Measurements from ENCODE around the gene NPIPA5.
"Not testable (repeated sequence)": the region's sequence is repeated elsewhere in the genome, so short reads cannot be mapped to it uniquely, and the experiment has no call there.

NPIPA5 gene

DNA sequence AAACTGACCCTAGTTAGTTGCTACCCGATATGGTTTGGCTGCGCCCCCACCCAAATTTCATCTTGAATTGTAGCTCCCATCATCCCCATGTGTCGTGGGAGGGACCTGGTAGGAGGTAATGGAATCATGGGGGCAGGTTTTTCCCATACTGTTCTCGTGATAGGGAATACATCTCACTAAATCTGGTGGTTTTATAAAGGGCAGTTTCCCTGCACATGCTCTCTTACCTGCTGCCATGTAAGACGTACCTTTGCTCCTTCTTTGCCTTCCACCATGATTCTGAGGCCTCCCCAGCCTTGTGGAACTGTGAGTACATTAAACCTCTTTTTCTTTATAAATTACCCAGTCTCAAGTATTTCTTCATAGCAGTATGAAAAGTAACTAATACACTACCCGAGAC is 10.0 kb upstream of the NPIPA5 start:
- not testable (repeated sequence) for DNase-seq

DNA sequence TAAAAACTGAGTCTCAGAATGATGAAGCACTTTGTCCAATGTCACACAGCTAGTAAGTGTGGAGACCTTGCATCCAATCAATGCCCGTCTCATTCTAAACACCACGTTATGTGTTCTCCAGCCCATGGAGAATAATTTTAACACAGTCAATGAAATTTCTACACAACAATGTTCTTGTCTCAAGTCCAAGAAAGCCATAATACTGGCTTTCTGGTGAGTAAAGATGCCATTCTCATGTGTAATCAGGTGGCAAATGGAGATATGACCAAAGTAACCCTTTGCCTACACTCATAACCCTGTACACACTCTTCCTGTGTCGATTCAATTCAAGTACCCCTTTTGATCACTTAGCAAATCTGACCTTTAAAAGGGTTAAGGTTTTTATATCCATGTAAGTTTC is 4.7 kb upstream of the NPIPA5 start:
- DNase-seq: not testable (repeated sequence)

DNA sequence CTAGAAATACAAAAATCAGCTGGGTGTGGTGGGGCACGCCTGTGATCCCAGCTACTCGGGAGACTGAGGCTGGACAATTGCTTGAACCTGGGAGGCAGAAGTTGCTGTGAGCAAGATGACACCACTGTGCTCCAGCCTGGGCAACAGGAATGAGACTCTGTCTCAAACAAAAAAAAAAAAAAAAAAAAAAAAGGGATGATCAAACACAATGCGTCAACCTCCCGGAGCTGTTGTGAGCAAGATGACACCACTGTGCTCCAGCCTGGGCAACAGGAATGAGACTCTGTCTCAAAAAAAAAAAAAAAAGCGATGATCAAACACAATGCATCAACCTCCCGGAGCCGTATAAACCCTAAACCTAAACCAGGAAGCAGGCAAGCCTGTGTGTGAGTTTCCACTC is 20.6 kb downstream of the NPIPA5 start:
- DNase-seq: not testable (repeated sequence)

DNA sequence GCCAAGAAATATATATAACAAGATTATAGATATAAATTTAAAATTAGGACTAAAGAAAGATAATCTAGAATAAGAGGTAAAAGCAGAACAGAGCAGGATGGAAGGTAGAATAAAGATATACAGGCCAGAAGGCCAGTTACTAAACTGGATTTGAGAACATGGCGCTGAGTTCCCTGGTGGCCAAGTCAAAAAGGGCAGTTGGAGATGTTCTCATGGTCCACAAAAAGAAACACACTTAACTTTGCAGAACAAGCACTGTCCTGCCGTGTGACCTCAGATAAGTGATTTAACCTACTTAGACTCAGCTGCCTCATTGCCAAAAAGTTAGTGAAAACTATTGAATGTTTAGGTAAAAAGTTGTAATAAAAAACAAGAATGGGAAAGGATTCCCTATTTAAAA is 23.2 kb downstream of the NPIPA5 start:
- DNase-seq: not testable (repeated sequence)

DNA sequence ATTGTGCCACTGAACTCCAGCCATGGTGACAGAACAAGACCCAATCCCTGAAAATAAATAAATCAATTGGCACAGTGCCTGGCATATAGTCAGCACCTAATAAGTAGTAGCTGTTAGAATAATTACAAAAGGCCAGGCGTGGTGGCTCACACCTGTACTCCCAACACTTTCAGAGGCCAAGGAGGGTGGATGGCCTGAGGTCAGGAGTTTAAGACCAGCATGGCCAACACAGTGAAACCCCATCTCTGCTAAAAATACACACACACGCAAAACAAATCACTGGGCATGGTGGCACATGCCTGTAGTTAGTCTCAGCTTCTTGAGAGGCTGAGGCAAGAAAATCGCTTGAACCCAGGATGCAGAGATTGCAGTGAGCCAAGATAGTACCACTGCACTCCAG is 25.2 kb downstream of the NPIPA5 start:
- DNase-seq: not testable (repeated sequence)

DNA sequence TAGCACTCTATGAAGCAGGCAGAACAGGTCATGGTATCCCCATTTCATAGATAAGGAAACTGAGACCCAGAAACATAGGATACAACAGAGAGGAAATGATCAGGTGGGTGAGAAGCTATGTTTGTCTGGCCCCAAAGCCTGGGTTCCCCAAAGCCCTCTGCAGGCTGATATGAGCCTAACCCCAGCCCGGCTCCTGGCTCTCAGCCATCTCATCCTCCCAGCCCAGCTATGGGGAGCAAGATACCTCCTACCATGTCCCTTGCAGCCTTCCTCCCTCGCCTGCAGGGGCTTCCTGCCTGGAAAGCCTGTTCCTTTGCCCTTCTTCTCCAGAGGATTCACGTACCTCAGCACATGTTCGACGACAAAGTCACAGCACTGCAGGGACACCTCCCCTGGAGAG is 26.3 kb downstream of the NPIPA5 start:
- DNase-seq: not testable (repeated sequence)

DNA sequence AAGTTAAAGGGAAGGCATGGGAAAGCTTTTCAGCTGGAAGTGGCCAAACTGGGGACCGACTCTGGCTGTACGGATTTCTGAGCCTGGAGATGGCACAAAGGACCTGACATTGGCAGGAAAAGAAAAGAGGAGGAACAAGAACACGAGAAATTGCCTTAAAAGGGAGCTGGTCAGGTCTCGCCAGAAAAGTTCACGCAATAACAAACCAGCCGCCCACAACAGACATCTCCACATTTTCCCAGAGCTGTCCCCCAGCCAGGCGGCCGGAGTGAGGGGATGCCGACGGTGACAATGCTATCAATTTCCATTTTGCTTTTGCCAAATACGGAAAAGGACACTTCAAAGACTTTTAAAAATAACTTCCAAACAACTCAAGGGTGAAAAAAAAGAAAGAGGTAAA is 26.8 kb downstream of the NPIPA5 start:
- not testable (repeated sequence) for DNase-seq

DNA sequence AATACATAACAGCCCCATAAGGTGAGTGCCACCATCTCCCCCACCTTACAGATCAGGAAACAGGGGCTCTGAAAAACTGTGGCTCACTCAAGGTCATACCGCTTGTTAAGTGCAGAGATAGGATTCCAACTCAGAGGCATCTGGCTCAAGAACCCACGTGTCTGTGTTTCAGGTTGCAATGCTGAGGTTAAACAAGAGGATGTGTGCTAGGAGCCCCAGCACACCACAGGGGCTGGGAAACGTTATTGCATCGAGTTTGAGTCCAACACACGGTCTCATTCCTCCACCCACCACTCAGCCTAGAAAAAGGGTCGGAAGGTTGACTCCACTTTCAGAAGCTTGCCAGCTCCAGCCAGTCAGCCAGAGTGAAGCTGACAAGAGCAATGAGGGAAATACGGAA is 29.4 kb downstream of the NPIPA5 start:
- DNase-seq: not testable (repeated sequence)

DNA sequence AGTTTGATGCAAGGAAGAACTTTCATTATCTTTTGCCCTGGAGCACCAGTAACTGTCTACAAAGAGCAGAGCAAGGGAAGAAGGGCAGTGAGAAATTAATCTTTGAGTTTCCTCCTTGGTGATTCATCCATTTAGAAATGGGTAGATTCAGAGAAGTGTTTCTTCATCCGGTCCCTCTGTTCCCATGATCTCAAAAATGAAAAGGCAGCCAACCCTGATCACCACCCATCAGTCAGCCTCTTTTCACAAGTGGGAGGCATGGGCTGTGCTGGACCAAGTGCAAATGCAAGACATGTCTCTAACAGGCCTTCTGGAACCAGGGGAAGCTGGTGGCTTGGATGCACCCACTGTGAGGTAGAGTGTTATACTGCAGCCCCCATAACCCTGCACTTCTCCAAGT is 35.8 kb downstream of the NPIPA5 start:
- not testable (repeated sequence) for DNase-seq

DNA sequence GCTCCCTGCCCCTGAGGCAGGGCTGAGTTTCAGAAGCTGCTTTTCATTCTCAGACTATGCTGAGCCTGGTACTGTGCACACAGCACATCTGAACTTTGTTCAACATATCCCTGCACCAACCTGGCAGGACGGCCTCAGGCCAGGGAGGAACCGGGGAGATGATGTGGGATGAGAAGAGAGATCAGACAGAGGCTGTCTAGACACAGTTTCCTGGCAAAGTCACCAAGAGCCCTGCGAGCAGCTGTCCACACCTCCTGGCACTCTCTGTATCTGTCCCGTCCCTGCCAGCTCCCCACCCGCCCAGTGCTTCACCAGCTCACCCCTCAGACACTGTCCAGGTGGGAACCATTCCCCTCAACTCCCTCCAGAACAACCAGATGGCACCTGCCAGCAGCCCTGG is 39.1 kb downstream of the NPIPA5 start:
- not testable (repeated sequence) for DNase-seq

DNA sequence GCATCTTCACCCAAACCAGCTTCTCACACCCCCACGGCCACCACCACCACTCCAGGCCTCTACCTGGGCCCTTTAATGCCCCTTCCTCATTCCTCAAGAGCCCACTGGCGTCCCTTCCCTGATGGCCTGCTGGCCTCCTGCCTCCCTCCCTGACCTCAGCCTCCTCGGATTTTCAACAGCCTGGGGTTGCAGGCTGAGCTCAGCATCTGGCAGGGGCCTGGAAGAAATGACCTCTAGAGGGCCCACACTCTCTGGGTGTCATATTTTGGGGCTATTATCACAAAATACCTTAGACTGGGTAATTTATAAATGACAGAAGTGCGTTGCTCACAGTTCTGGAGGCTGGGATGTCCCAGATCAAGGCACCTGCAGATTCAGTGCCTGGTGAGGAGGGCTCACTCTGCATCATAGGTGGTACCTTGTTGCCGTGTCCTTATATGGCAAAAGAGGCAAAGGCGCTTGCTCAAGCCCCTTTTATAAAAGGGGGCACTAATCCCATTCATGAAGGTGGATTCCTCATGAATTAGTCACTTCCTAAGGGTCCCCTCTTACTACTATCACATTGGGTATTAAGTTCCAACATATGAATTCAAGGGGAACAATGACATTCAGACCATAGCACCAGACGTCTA is 40.0 kb downstream of the NPIPA5 start:
- not testable (repeated sequence) for DNase-seq

DNA sequence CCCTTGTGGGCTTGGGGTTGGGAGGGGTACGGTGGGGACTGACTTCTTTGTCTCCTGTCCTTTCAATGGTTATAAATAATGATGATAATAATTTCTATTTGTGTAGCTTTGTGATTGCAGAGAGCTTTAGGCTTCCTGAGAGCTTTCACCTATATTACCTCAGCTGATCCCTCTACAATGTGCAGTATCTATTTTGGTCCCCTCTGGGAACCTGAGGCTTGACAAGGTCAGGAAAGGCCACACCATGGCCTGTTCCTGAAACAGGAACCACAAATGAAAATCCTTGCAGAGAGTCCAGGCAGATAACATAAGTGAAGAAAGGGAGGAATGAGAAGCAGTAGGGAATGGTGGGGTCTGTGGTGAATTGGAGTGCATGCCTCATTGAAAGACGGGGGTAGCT is 42.5 kb downstream of the NPIPA5 start:
- DNase-seq: not testable (repeated sequence)

DNA sequence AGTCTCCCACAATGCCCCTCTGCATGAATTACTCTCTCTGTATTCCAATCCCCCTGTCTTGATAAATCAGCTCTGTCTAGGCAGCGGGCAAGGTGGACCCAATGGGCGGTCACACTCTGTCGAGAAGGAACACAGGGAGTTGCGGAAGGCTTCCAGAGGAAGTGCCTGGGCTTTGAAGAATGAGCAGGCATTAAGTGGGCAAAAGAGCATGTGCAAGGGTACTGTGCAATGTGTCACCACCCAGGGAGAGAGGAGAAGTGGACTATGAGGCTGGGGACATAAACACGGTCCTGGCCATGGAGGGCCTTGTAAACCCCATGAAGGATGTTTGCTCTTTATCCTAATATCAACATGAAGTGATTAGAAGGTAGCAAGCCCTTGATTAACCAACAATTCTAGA is 44.1 kb downstream of the NPIPA5 start:
- not testable (repeated sequence) for DNase-seq

DNA sequence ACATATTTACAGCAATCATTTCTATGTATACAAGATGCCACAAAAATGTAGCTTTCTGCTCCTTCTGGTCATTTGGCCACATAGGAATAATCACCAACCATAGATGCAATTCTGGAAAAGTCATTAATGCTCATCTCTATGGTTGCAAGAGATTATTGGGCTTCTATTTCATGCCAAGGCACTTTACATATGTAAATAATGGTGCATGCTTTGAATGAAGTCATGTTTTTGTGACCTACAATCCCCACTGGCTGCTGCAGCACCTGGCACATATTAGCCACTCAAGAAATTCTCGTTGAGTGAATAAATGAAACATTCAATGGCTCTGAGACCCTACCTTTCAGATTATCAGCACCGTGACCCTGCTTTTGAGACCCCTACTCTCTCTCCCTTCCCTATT is 47.1 kb downstream of the NPIPA5 start:
- DNase-seq: not testable (repeated sequence)

DNA sequence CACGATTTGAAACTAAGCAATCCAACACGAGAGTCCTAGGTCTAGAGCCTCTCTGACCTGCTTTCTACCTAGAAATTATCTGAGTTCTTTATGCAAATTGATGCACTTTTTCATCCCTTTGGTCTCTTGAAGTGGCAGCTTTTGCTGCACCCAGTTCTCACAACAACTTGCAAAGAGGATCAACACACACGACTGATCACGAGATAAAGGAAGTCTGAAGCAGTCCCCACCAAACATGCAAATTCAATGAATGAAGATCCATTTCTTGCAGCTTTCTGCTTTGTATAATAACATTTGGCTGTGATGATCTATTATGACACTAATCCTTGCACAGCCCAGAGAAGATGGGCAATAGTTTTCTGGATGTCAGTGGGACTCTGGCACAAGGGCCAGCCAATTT is 53.1 kb downstream of the NPIPA5 start:
- DNase-seq: not testable (repeated sequence)

DNA sequence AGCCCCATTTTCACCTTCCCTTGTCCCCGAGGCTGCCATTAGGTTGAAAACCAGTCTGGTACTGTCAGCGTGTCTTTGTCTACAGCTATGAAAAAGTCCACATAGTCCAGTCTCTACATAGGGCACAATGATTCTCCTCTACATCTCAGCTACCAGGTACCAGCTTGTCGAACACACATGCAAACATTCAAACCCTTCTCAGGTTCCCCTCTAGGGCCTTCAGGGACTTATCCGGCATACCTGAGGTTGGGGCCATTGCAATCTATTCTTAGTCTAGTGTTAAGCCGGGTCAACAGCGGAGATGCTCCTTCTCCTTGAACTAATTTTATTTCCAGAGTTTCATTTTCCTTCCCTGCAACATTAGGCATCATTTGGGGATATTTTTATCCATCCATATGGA is 54.7 kb downstream of the NPIPA5 start:
- DNase-seq: not testable (repeated sequence)

DNA sequence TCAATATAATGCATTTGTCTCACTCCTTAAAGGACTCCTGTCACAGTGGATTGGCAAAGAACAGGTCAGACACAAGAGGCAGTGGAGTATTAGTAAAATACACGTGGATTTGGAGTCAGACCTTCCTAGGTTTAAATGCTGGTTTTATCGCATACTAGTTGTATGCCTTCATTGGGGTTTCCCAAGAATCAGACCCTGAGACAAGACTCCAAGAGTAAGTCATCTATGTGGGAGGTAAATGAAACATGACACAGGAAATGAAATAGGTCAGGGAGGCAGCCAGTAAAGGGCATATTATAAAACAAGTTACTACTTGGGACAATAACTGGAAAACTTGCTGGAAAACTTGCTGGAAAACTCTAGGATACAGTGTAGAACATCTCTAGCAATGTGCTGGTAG is 56.9 kb downstream of the NPIPA5 start:
- not testable (repeated sequence) for DNase-seq

DNA sequence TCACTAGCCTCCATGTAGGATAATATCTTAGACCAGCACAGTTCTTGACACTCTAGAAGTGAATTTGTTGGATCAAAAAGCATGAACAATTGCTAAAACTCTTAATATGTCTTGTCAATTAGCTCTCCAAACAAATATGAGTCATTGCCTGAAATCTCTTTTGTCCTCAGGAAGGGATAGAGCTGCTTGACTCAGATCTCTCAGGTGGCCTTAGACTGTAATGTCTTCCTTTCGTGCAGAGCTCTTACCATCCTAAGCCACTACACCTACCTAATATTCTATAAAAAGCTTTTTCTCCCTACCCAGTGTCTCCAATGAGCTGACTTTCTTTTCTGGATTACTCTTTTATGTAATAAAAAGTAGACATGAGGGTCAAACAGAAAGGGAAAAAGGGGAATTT is 63.5 kb downstream of the NPIPA5 start:
- DNase-seq: not testable (repeated sequence)
